ENCODE data around the gene ZNF653.

ZNF653 gene

DNA sequence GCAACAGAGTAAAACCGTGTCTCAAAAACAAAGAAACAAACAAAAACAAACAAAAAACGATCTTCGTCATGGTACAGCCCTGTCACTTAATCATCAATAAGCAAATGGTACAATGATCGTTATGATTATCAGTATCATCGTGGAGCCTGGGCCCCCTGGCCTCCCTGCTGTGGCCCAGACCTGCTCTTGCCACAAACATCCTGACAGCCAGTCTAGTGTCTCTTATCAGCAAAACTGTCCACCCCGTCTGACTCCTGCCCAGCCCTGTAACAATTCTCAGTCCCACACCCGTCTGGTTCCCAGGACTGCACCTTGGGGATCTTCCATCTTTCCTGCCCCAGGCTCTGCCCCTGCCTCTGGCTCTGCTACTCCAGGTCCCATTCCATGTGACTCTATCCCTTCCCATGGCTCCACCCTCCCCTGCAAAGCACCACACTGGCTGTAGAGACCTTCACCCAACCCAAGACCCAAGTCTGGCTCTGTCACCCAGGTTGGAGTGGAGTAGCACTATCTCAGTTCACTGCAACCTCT lies 5.7 kb downstream of the ZNF653 start:
- TF ChIP-seq, protein P1, sequence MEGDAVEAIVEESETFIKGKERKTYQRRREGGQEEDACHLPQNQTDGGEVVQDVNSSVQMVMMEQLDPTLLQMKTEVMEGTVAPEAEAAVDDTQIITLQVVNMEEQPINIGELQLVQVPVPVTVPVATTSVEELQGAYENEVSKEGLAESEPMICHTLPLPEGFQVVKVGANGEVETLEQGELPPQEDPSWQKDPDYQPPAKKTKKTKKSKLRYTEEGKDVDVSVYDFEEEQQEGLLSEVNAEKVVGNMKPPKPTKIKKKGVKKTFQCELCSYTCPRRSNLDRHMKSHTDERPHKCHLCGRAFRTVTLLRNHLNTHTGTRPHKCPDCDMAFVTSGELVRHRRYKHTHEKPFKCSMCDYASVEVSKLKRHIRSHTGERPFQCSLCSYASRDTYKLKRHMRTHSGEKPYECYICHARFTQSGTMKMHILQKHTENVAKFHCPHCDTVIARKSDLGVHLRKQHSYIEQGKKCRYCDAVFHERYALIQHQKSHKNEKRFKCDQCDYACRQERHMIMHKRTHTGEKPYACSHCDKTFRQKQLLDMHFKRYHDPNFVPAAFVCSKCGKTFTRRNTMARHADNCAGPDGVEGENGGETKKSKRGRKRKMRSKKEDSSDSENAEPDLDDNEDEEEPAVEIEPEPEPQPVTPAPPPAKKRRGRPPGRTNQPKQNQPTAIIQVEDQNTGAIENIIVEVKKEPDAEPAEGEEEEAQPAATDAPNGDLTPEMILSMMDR (IDR thresholded peaks at IDR 0.05) = no peak
- no peak for DNase-seq (ENCODE audit: low spot score)
- H3K4me3 ChIP-seq = no peak overlapping the region
- H3K27ac ChIP-seq = no peak overlapping the region

GRCh38 chr19:11499220-11499726 lies 6.4 kb downstream of the ZNF653 start:
- no peak overlapping the region for H3K27ac ChIP-seq
- TF ChIP-seq, protein P1 (IDR thresholded peaks at IDR 0.05) = no peak
- DNase-seq (ENCODE audit: low spot score) = no peak
- H3K4me3 ChIP-seq = no peak overlapping the region

DNA sequence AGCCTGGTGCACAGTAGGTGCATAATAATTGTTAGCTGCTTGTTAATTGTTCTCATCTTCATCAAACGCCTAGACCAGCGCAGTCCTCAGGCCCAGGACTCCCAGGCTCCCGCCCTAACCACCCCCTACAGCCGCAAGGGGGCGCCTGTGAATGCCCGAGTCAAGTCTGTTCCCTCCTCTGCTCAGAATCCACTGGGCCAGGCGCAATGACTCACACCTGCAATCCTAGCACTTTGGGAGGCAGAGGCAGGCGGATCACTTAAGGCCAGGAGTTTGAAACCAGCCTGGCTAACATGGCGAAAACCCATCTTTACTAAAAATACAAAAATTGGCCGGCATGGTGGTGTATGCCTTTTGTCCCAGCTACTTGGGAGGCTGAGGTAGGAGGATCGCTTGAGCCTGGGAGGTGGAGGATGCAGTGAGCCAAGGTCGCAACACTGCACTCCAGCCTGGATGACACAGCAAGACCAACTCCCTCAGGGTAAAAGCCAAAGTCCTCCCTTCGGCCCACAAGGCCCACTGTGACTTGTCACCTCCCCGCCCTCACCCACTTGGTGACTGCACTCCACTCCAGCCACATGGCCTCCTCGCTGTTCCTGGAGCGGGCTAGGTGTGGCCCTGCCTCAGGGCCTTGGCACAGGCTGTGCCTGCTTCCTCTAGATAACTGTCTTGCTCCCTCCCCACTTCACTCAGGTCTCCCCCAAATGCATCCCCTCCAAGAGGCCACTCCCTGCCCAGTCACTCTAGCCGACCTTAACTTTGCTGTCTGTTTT lies 9.1 kb downstream of the ZNF653 start:
- TF ChIP-seq, protein P1 (IDR thresholded peaks at IDR 0.05) = peak; percentile 62
- H3K4me3 ChIP-seq = no peak overlapping the region
- DNase-seq (ENCODE audit: low spot score) = no peak
- H3K27ac ChIP-seq = no peak overlapping the region

DNA sequence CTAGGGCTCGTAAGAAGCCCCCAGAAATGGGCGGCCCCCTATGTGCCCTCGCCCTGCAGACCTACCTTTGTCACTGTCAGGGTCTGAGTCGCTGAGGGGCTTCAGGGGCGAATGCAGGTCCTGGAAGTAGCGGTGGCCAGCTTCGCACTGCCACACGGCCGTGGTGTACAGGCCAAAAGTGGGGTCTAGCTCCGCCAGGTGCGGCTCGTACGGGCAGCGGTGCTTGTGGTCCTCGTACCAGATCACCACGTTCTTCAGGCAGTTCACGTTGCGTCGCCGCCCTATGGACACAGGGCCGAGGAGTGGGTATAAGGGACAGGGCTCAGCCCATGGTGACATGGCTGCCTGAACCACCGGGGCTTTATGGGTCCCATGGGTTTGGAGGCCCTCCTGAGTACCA lies 9.8 kb downstream of the ZNF653 start:
- Histone ChIP-seq H3K4me3 (no peak overlapping the region), H3K27ac (no peak overlapping the region)
- no peak for DNase-seq (ENCODE audit: low spot score)
- TF ChIP-seq, protein P1 (IDR thresholded peaks at IDR 0.05) = no peak

DNA sequence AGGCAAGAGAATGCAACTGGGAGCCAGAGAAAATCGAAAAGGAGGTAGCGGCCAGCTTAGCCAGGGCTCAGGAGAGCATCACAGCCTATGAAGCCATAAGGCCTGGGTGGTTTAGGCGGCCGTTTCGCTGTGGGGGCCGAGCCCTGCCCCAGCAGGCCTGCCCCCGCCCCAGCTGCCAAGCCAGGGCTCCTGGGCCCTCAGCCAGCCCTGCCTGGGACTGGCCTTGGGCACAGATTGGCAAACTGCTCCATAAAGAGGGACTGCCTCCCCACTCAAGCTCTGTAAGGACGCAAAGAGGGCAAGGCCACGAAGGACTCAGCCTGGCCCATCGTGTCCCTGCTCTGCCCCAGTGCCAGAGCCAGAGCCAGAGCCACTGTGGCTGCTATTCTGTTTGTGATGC lies 10.2 kb downstream of the ZNF653 start:
- H3K27ac ChIP-seq = no peak overlapping the region
- no peak for DNase-seq (ENCODE audit: low spot score)

DNA sequence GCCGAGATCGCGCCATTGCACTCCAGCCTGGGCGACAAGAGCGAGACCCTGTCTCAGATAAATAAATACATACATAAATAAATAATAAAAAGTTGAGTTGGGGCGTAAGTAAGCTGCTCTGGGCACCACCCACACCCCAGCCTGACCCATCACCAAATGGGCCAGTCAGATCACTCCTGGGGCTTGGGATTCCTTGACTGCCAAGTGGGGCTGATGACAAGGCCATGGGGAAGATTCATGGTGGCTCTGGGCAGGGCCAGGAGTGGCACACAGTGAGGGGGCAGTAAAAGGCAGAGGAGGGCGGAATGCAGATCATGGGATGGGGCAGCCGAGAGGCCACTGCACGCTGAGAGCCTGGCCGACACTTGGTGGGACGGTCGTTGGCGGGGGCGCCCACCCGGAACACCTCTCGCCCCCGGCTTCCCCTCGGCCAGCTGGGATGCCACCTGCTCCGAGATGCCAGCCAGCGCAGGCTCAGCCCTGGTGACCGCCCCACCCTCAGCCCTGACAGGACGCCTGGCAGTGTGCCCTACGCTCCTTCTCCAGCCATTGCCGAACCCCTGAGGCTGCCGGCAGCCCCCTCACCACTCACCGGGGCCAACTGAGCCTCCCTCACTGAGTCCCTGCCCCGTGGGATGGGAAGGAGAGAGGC lies 10.9 kb downstream of the ZNF653 start:
- no peak overlapping the region for H3K4me3 ChIP-seq
- TF ChIP-seq, protein P1 (IDR thresholded peaks at IDR 0.05) = no peak
- no peak for DNase-seq (ENCODE audit: low spot score)
- H3K27ac ChIP-seq = no peak overlapping the region

More for the DNA sequence above, 10.2 kb downstream of the ZNF653 start:
- no peak overlapping the region for H3K4me3 ChIP-seq
- TF ChIP-seq, protein P1 (IDR thresholded peaks at IDR 0.05) = no peak

Measured in coronary artery (tissue), 2 donors.